GDM1 (cell line): Measurements from ENCODE around the gene TC2N.
"Not testable (repeated sequence)": the region's sequence is repeated elsewhere in the genome, so short reads cannot be mapped to it uniquely, and the experiment has no call there.

ENCODE experiments used
- DNase-seq: peaks from one replicate; lab custom pipeline; 2025; lab: John Stamatoyannopoulos, UW

Gene TC2N

GRCh38 chr14:91867316-91867988 is at the start of gene TC2N:
Gene TC2N, minus strand, starts transcription at chr14:91867536. Its CDS starts 53,767 bp downstream, at chr14:91813769.
- DNase-seq, result no peak

DNA sequence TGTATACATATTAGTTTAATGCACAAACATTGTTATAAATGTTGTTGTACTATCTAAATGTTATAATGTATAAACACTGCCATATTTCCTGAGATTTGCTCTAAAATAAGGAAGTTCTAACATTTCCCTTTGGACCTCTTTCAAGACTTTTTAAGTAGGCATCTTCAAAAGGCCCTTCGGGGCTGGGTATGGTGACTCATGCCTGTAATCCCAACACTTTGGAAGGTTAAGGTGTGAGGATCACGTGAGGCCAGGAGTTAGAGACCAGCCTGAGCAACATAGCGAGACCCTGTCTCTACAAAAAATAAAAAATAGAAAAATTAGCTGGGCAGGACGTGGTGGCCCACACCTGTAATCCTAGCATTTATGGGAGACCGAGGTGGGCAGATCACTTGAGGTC is 44.7 kb upstream of the TC2N start:
- no peak for DNase-seq

DNA sequence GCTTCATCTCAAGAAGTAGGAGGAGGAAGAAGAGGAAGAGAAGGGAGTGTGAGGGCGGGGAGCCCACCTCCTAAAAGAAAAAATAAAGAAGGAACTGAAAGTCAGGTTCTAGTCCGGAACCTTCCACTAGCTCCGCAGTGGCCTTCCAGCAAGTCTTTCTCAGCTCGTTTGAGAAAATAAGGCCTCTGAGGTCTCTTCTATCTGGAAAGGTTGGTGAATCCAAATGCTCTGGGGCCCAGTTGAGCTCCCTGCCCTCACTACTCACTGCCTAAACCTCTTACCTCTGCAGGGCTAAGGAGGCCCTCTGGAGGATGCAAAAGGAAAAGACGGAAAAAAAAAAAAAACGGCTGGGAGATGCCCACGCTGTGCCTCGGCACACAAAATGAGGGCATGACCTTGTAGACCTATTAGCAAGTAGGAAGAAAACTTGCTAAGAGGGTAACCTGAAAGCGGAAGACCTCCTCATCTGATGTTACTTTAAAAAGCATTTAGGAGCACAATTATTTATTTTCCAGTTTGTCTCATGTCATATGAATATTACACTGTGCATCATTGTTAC is 44.2 kb upstream of the TC2N start:
- peak; percentile 9 for DNase-seq

- no peak for DNase-seq
Measured at GRCh38 chr14:91910196-91910595, 42.9 kb upstream of the TC2N start.

DNA sequence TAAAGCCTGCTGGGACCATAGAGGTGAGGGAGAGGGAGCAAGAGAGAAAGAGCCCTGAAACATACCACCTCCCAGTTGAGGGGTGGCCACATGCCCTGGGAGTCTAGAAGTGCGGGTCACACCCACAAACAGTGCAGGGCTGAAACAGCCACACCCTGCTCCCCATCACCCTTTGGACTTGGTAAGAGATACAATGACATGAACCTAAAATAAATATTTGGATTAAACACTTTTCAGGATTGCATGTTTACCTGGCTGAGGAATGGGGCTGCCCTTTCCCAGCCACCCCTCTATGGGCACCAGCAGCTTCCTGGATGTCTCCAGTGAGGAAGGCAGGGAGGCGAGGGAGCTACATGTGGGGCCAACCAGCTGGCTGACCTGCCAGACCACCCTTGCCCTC is 39.0 kb upstream of the TC2N start:
- DNase-seq, result no peak

DNA sequence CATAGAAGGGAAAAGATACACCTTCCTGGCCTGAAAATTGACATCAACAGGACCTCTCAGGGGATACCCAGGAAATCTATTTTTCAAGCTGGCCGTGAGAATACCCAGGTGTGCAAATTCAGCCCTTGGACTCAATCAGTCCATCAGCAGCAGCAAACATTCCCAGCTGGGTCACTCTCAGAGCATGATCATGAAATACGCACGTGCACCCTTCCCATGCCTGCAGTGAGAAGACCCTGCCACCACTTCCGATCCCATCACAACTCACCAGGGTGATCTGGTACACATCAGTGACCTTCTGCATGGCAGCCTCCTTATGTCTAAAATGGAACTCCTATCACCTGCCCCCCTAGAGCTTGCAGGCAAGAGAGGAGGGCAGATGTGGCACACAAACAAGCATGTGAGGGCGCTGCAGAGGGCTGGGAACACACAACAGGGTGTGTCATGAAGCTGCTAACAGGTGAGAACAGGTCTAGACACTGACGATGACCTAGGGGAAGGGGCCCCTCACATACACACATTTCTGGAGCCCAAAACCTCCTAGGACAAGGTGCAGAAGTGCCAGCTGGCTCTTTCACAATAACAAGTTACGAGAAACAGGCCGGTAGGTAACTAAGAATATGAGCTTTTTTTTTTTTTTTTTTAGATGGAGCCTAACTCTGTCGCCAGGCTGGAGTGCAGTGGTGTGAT is 37.8 kb upstream of the TC2N start:
- DNase-seq, result no peak

GRCh38 chr14:91904483-91904882 is 37.1 kb upstream of the TC2N start:
- DNase-seq, result no peak

DNA sequence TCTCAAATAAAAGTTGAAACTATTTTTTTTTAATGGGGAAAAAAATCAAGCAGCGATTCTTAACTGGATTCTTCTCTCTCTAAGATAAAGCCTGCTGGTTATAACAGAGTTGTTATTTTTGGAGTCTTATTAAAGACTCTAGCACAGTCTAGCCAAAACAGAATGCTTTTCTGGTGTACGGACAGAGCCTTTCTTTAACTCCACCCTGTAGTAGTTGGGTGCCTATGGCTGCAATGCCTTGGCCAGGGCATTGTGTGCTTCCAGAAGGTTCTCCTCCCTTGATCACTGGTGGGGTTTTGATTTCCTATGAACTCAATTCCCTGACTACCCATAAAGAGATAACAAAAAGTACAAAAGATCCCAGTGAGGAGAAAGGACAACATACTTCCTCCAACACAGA is 35.7 kb upstream of the TC2N start:
- DNase-seq, result no peak

GRCh38 chr14:91902336-91902735 is 35.0 kb upstream of the TC2N start:
- DNase-seq, result no peak

GRCh38 chr14:91901449-91902226 is 34.3 kb upstream of the TC2N start:
- DNase-seq, result no peak

GRCh38 chr14:91899806-91900205 is 32.5 kb upstream of the TC2N start:
- DNase-seq, result no peak

- no peak for DNase-seq
Measured at GRCh38 chr14:91899213-91899612, 31.9 kb upstream of the TC2N start.

DNA sequence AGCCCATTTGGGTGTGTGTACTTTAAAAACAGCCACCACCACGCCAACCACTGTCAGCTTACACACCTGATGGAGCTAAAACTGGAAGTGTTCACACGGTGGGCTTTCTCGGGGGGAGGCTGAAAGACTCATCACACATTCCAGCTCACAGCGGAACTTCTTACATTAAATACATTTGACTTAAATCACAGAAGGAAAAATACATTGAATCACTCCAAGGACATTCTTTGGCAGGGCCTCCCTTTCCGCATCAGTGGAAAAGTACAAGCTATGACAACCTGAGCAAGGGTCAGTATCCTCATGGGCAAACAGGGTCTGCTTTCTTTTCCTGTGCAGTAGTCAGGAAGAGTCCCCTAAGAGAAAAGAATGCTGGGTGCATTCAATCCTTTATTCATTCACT is 31.0 kb upstream of the TC2N start:
- no peak for DNase-seq

GRCh38 chr14:91897716-91898115 is 30.4 kb upstream of the TC2N start:
- DNase-seq, result not testable (repeated sequence)

GRCh38 chr14:91897106-91897701 is 29.9 kb upstream of the TC2N start:
- DNase-seq, result no peak

DNA sequence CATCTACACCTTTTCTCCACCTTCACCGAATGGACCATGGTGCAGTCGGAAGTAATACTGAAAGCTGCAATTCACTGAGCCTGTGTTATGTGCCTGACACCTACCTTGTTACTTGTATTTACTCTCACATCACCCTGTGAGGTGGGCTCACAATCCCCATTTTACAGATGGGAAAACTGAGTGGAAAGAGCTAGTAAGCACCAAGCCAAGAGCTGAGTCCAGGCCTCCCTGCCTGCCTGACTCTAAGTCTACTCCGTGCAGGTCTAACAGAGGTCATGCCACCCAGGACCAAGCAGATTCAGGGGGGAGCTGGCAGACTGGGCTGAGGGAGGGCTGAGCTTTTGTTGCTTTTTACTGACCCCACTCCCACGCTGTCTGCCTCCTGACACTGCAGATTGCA is 29.1 kb upstream of the TC2N start:
- DNase-seq, result no peak

DNA sequence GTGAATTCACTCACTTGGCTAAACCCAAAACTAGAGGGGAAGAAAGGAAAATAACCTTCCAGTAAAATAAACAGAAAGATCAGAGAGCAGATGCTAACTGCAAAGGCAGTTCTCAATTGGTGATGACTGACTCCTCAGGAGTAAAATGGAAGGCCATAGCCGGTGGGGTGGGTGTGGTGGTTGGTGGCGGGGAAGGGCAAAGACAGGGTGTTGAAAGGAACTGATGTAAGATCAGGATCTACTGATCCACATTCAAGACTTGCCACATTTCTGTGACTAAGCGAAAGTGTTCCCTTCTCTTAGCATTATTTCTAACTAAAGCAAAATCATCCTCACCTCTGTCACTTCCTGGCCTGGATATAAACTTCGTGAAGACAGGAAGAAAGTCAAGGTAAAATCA is 26.3 kb upstream of the TC2N start:
- no peak for DNase-seq

- no peak for DNase-seq
Measured at GRCh38 chr14:91893007-91893406, 25.7 kb upstream of the TC2N start.

- no peak for DNase-seq
Measured at GRCh38 chr14:91891721-91892220, 24.4 kb upstream of the TC2N start.

GRCh38 chr14:91891101-91891500 is 23.8 kb upstream of the TC2N start:
- no peak for DNase-seq

GRCh38 chr14:91890291-91890749 is 23.0 kb upstream of the TC2N start:
- DNase-seq, result no peak
